ENCODE data around the gene DUSP3.

The DUSP3 gene

DNA sequence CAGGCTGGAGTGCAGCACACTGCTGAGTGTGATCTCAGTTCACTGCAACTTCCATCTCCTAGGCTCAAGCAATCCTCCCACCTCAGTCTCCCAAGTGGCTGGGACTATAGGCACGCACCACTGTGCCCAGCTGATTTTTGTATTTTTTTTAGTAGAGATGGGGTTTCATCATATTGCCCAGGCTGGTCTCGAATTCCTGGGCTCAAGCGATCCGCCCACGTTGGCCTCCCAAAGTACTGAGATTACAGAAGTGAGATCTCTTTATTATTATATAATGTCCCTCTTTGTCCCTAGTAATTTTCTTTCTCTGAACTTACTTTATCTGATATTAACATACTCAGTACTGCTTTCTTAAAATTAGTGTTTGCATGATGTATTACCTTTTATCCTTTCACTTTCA, 9.8 kb upstream of the DUSP3 start:
- H3K4me3 ChIP-seq (ENCODE audit: low read depth, low read length): no peak overlapping the region
- TF ChIP-seq, protein P1, sequence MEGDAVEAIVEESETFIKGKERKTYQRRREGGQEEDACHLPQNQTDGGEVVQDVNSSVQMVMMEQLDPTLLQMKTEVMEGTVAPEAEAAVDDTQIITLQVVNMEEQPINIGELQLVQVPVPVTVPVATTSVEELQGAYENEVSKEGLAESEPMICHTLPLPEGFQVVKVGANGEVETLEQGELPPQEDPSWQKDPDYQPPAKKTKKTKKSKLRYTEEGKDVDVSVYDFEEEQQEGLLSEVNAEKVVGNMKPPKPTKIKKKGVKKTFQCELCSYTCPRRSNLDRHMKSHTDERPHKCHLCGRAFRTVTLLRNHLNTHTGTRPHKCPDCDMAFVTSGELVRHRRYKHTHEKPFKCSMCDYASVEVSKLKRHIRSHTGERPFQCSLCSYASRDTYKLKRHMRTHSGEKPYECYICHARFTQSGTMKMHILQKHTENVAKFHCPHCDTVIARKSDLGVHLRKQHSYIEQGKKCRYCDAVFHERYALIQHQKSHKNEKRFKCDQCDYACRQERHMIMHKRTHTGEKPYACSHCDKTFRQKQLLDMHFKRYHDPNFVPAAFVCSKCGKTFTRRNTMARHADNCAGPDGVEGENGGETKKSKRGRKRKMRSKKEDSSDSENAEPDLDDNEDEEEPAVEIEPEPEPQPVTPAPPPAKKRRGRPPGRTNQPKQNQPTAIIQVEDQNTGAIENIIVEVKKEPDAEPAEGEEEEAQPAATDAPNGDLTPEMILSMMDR (IDR thresholded peaks at IDR 0.05; ENCODE audit: low read depth, low read length): no peak

DNA sequence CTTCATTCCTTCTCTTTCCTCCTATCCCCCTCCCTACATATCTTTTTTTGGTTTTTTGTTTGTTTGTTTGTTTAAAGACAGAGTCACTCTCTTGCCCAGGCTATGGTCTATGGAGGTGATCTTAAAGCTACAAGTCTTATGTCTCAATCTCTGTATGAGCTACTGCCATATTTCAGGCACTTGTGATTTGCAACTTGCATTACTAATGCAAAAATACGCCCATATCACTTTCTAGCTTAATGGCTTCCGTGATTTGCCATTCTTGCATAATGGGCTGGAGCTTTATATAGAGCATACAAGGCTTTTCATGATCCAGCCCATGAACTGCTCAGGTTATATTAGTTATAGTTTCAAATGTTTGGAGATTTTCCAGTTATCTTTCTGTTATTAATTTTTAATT, 9.0 kb upstream of the DUSP3 start:
- TF ChIP-seq, protein P1 (IDR thresholded peaks at IDR 0.05; ENCODE audit: low read depth, low read length): no peak
- H3K4me3 ChIP-seq (ENCODE audit: low read depth, low read length): no peak overlapping the region

DNA sequence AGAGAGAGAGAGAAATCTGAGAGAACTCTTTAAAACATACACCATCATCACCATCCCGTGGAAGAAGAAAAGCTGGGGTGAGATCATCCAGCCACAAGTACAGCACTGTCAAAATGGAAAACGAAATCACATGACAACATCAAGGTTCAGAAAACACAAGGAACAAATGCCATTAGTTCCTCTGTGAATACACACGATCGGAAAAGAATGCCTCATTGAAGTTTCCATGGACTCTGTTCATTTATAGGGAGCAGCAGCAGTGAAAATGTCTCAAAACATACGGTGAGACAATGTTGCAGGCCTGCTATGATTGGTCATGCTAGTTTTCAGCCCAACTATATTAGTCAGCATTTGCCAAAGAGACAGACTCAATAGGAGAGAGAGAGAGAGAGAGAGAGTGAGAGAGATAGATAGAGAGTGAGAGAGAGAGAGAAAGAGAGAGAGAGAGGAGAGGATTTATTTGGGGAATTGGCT, 5.9 kb upstream of the DUSP3 start:
- no peak overlapping the region for H3K4me3 ChIP-seq (ENCODE audit: low read depth, low read length)
- TF ChIP-seq, protein P1 (IDR thresholded peaks at IDR 0.05; ENCODE audit: low read depth, low read length): no peak

DNA sequence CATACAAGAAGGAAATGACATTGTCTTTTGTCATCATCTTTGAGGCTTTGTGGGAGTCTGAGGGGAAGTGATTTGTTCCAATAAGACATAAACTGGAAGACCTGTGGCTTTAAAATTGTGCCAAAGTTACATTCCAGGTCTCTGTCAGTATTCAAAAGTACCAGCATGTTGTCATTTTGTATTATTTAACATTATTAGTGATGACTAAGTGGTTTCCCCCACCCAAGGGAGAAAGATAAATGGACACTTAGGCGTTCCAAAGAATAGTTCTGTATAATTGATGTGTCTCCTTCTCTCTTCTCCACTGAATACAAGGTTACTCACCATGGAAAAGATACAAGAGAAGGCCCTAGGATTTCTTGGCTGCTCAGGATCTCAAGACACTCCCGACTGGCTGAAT, 5.3 kb upstream of the DUSP3 start:
- TF ChIP-seq, protein P1 (IDR thresholded peaks at IDR 0.05; ENCODE audit: low read depth, low read length): no peak
- no peak overlapping the region for H3K4me3 ChIP-seq (ENCODE audit: low read depth, low read length)

DNA sequence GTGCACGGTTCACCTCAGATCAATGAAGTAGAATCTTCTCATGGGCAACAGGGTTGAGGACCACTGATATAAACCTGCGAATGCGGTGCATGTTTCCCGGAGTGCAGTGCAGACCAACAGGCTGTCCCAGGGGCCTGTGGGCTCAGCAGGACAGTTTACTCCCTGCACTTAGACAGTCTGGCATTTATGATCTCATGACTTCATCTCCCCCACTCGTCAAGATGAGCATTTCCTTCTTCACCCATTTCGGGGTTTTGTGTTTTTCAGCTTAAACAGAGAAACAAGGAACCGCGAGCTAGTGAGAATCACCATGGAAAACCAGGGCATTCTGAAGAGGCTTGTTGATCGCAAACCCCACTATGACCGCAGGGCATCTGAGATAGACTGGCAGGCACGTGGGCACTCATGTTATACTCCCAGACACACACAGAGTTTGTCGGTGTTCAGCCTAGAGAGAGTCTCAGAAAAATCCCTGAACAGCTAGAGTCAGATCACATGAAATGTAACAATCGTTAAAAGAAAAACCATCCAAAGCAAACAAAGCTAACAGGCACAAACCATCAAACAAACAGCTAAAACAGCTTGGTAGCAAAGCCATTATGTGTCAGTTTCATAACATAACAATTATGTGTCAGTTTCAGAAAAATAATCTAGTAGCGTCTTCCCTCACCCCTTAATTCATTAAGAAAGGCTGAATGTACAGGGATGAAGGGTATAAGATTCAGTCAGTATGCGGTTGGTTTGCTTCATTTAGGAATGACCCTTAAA, 4.3 kb upstream of the DUSP3 start:
- H3K4me3 ChIP-seq (ENCODE audit: low read depth, low read length): no peak overlapping the region
- TF ChIP-seq, protein P1 (IDR thresholded peaks at IDR 0.05; ENCODE audit: low read depth, low read length): no peak

DNA sequence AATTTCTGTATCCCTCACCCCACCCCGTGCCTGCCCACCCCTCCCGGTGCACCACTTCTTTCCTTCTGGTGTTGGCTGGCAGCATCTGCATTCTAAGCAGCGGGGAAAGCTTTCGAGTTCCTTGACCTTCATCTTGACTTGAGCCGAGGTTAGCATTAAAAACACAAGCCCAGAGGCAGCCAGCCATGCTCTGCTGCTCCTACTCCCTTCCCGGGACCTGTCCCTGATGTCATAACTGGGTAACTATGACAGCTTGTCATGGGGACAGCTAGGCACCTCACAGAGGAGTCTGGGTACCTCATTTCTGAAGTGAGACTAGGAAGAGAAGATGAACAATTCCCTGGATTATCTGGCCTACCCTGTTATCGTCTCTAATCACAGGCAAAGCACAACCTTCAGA, 1.4 kb upstream of the DUSP3 start, which contains the start of gene CFAP97D1:
Gene CFAP97D1, plus strand, starts transcription at position 301 of the 400 bp plus-strand sequence. Its CDS starts 28 bp downstream, at position 329.
- peak within 1 kb of the TSS; percentile 71 for H3K4me3 ChIP-seq (ENCODE audit: low read depth, low read length)
- TF ChIP-seq, protein P1 (IDR thresholded peaks at IDR 0.05; ENCODE audit: low read depth, low read length): no peak
